ENCODE results near the gene CALML5.
"Not testable (repeated sequence)": the region's sequence is repeated elsewhere in the genome, so short reads cannot be mapped to it uniquely, and the experiment has no call there.

CALML5 gene

GRCh38 chr10:5482016-5482415 lies 17.4 kb downstream of the CALML5 start:
- DNase-seq (ENCODE audit: low read depth in 2 of 2): no peak

GRCh38 chr10:5481121-5481520 lies 18.2 kb downstream of the CALML5 start:
- no peak for DNase-seq (ENCODE audit: low read depth in 2 of 2)

GRCh38 chr10:5480162-5480941 lies 19.0 kb downstream of the CALML5 start:
- DNase-seq (ENCODE audit: low read depth in 2 of 2): no peak

- DNase-seq (ENCODE audit: low read depth in 2 of 2): no peak
Observed at GRCh38 chr10:5479481-5480161, 19.7 kb downstream of the CALML5 start.

GRCh38 chr10:5478694-5479305 lies 20.6 kb downstream of the CALML5 start:
- no peak for DNase-seq (ENCODE audit: low read depth in 2 of 2)

- no peak for DNase-seq (ENCODE audit: low read depth in 2 of 2)
Observed at GRCh38 chr10:5477948-5478693, 21.2 kb downstream of the CALML5 start.

GRCh38 chr10:5476918-5477525 lies 22.3 kb downstream of the CALML5 start:
- DNase-seq (ENCODE audit: low read depth in 2 of 2): no peak

GRCh38 chr10:5475974-5476807 lies 23.2 kb downstream of the CALML5 start:
- not testable (repeated sequence) for DNase-seq (ENCODE audit: low read depth in 2 of 2)

GRCh38 chr10:5475088-5475487 lies 24.3 kb downstream of the CALML5 start:
- not testable (repeated sequence) for DNase-seq (ENCODE audit: low read depth in 2 of 2)

GRCh38 chr10:5474642-5475041 lies 24.7 kb downstream of the CALML5 start:
- DNase-seq (ENCODE audit: low read depth in 2 of 2): not testable (repeated sequence)

GRCh38 chr10:5470062-5470751 lies 29.2 kb downstream of the CALML5 start:
- DNase-seq (ENCODE audit: low read depth in 2 of 2): no peak

- DNase-seq (ENCODE audit: low read depth in 2 of 2): no peak
Observed at GRCh38 chr10:5469353-5470061, 29.9 kb downstream of the CALML5 start.

- no peak for DNase-seq (ENCODE audit: low read depth in 2 of 2)
Observed at GRCh38 chr10:5468262-5469106, 30.9 kb downstream of the CALML5 start.

GRCh38 chr10:5467634-5468255 lies 31.6 kb downstream of the CALML5 start:
- no peak for DNase-seq (ENCODE audit: low read depth in 2 of 2)

GRCh38 chr10:5467207-5467535 lies 32.2 kb downstream of the CALML5 start:
- no peak for DNase-seq (ENCODE audit: low read depth in 2 of 2)

- peak; percentile 67 to 72 for DNase-seq (ENCODE audit: low read depth in 2 of 2)
Observed at GRCh38 chr10:5466451-5467206, 32.7 kb downstream of the CALML5 start.

GRCh38 chr10:5465976-5466450 lies 33.4 kb downstream of the CALML5 start:
- DNase-seq (ENCODE audit: low read depth in 2 of 2): no peak
